Nephron (organoid): ENCODE measurements around the gene FBXW12.

ENCODE experiments used
- H3K27ac Mint-ChIP-seq, 3 experiments: 2 replicates each; pipeline ENCODE4 v1.8.0; 2020; ENCODE audit warnings: mixed read lengths in 3 of 3, mild to moderate bottlenecking in 2 of 3, moderate library complexity in 1 of 3
- H3K27me3 Mint-ChIP-seq: 2 replicates; pipeline ENCODE4 v1.8.0; 2021; ENCODE audit warnings: low read depth, mild to moderate bottlenecking, moderate library complexity, mixed read lengths
- H3K36me3 Mint-ChIP-seq: 2 replicates; pipeline ENCODE4 v1.8.0; 2020; ENCODE audit warnings: low read depth, mixed read lengths
- H3K4me1 Mint-ChIP-seq: 2 replicates; pipeline ENCODE4 v1.8.0; 2020; ENCODE audit warnings: mixed read lengths
- H3K4me3 Mint-ChIP-seq, 3 experiments: 2 replicates each; pipeline ENCODE4 v1.8.0; 2020; ENCODE audit warnings: mild to moderate bottlenecking in 3 of 3, mixed read lengths in 3 of 3, moderate library complexity in 2 of 3
- H3K9me3 Mint-ChIP-seq: 2 replicates; pipeline ENCODE4 v1.8.0; 2020; ENCODE audit warnings: mixed read lengths
- TF ChIP-seq, protein P1 (sequence below), 3 experiments: fragments of 200-600 bp; sonication (generic); IDR thresholded peaks; one replicate each; pipeline ENCODE4 v1.5.0; 2021; ENCODE audit warnings: antibody characterized with exemption in 3 of 3; ENCODE audit not compliant: unreplicated experiment in 3 of 3

The FBXW12 gene

DNA sequence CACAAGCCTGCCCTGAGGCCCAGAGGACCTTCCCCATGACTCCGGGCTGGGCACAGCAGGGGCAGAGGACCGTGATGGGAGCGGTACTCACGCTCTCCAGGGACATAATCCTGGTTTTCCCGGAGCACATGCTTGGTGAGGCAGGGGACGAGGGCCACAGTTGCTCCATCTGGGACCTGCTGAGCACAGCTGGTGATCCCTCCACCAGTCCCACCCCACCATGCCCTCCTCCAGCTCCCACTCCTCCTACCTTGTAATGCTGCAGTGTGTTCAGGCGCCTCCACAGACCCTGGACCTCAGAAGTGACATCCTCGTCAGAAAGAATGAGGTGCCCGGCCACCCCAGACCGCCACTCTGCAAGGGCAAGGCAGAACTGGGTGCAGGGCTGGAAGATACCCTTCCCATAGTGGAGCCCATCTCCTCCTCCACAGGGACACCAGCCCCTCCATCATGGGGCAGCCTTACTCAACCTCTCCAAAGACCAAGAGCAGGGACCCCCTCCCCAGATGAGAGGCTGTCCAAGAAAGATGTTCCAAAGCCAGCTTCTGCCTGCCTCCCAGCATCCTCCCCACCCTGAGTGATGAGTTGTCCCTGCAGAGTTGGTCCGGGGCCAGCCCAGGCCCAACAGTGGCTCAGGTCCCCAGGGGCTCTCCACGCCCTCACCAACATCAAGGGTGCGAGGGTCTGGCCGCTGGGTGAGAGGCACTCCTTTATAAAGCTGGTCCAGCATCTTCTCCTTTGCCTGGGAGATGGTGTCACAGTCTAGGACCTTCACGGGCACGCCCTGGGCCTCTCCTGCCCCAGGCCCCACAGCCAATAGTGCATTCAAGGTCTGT, 38.4 kb downstream of the FBXW12 start:
- Mint-ChIP-seq H3K27me3 (no peaks in the 10 kb centered on the region), H3K4me3 (no peak overlapping the region), H3K36me3 (peaks cover 58% of the 10 kb centered on the region), H3K27ac (no peak overlapping the region), H3K4me1 (no peaks in the 10 kb centered on the region), H3K9me3 (no peaks in the 10 kb centered on the region)
- TF ChIP-seq, protein P1, sequence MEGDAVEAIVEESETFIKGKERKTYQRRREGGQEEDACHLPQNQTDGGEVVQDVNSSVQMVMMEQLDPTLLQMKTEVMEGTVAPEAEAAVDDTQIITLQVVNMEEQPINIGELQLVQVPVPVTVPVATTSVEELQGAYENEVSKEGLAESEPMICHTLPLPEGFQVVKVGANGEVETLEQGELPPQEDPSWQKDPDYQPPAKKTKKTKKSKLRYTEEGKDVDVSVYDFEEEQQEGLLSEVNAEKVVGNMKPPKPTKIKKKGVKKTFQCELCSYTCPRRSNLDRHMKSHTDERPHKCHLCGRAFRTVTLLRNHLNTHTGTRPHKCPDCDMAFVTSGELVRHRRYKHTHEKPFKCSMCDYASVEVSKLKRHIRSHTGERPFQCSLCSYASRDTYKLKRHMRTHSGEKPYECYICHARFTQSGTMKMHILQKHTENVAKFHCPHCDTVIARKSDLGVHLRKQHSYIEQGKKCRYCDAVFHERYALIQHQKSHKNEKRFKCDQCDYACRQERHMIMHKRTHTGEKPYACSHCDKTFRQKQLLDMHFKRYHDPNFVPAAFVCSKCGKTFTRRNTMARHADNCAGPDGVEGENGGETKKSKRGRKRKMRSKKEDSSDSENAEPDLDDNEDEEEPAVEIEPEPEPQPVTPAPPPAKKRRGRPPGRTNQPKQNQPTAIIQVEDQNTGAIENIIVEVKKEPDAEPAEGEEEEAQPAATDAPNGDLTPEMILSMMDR (IDR thresholded peaks at IDR 0.05; ENCODE audit: unreplicated experiment in 3 of 3), result no peak

DNA sequence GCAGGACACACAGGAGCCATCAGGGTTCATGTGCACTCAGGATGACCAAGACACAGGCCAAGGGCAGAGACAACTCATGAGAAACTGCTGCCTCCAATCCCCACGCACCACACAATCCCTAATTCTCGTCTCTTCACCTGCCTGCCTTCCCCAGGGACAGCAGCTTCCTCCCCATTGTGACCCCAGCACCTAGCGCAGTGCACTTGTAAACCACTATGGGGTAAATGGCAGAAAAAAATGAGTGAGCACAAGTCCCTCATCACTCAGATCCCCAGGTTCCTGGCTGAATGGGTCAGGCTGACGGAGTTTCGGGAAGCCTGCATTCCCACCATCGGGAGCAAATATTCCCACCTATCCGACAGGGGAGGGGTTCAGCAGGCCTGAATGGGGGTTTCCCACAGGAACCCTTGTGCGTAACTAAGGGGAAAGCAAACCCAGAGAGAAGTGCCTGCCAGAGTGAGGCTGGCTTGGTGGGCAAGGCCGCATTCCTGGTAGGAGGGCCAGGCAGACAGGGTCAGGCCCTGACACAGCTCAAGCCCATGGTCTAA, 39.1 kb downstream of the FBXW12 start:
- Mint-ChIP-seq H3K4me3 (no peak overlapping the region), H3K36me3 (peaks cover 59% of the 10 kb centered on the region), H3K27me3 (no peaks in the 10 kb centered on the region), H3K4me1 (no peaks in the 10 kb centered on the region), H3K9me3 (no peaks in the 10 kb centered on the region), H3K27ac (no peak overlapping the region)
- TF ChIP-seq, protein P1 (IDR thresholded peaks at IDR 0.05; ENCODE audit: unreplicated experiment in 3 of 3), result no peak

DNA sequence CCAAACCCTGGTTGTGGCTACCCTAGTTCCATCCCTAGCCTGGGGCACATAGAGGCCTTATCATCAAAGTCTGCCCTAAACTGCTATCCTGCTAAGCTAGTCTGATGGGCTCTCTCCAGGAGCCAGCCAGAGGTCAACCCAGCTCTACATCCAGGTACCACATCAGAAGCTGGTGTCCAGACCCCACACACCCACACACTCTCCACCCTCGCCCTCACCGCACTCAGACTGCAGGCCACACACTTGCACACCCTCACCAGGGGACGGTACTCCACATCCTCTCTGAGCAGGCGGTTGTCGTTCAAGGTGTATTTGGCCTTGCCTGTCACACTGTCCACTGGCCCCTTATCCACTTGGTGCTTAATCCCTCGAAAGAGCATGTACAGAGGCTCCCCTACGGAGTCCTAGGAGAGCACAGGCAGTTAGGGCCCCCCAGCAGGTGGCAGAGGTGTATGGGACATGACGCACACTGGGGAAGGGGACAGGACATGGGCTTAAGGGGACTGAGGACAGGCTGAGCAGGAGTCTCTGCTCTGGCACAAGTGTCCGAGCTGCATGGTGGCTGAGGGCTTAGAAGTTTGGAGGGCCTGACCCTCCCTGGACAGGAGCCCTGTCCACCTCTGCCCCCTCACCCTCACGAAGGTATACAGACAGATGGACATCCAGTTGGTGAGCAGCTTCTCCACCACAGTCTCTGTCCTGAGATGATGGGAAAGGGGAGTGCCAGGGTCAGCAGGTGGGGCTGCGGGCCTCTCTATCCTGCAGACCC, 39.8 kb downstream of the FBXW12 start:
- TF ChIP-seq, protein P1 (IDR thresholded peaks at IDR 0.05; ENCODE audit: unreplicated experiment in 3 of 3), result no peak
- Mint-ChIP-seq H3K9me3 (no peaks in the 10 kb centered on the region), H3K4me3 (no peak overlapping the region), H3K4me1 (no peaks in the 10 kb centered on the region), H3K27me3 (no peaks in the 10 kb centered on the region), H3K36me3 (peaks cover 56% of the 10 kb centered on the region), H3K27ac (no peak overlapping the region)

DNA sequence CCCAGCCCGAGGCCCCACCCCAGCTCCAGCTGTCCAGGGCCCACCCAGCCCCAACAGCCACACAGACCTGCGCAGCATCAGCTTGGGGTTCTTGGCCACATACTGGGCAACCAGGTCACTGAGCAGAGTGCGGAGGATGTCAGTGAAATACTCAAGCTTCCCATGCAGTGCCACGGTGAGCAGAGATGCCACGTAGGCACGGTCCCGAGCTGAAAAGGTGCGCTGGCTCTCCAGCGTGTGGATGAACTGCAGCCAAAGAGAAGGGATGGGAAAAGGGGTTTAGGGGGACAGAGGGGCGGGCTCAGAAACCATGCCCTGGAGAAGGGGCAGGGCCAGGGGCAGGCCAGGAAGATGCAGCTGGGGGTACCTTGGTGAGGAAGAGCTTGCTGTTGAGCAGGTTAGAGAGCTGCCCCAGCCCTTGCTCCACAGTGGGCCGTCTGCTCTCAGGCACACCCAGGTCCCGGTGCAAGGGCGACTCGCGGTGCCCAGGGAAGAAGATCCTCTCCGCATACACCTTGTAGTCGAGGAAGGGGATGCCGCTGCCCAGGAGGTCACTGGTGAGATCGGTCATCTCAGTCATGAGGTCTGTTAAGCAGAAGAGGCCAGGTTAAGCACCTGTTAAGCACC, 40.5 kb downstream of the FBXW12 start:
- H3K27me3 Mint-ChIP-seq, result no peaks in the 10 kb centered on the region
- H3K4me3 Mint-ChIP-seq, result no peak overlapping the region
- H3K4me1 Mint-ChIP-seq, result no peaks in the 10 kb centered on the region
- H3K36me3 Mint-ChIP-seq, result peaks cover 49% of the 10 kb centered on the region
- TF ChIP-seq, protein P1 (IDR thresholded peaks at IDR 0.05; ENCODE audit: unreplicated experiment in 3 of 3), result no peak
- no peaks in the 10 kb centered on the region for H3K9me3 Mint-ChIP-seq
- H3K27ac Mint-ChIP-seq, result no peak overlapping the region

DNA sequence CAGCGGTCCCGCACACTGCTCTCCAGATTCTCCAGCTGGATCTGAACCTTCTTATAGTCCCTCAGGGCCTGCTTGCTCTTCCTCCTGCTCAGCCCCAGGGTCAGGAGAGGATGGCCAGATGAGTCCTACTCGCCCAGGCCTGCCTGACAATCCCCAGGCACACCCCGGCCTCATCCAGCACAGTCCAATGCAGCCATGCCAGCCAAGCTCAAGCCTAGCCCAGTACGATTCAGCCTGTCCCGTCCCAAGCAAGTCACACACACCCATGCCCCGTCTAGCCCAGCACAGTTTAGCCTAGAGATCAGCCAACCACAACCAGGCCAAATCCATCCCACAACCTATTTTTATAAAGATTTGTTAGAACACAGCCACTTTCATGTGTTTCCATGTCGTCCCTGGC, 41.1 kb downstream of the FBXW12 start:
- peaks cover 47% of the 10 kb centered on the region for H3K36me3 Mint-ChIP-seq
- no peaks in the 10 kb centered on the region for H3K4me1 Mint-ChIP-seq
- no peaks in the 10 kb centered on the region for H3K9me3 Mint-ChIP-seq
- H3K27me3 Mint-ChIP-seq, result no peaks in the 10 kb centered on the region
- no peak overlapping the region for H3K4me3 Mint-ChIP-seq
- TF ChIP-seq, protein P1 (IDR thresholded peaks at IDR 0.05; ENCODE audit: unreplicated experiment in 3 of 3), result no peak
- H3K27ac Mint-ChIP-seq, result no peak overlapping the region
